ENCODE results near the gene SEMA4A.

The SEMA4A gene

DNA sequence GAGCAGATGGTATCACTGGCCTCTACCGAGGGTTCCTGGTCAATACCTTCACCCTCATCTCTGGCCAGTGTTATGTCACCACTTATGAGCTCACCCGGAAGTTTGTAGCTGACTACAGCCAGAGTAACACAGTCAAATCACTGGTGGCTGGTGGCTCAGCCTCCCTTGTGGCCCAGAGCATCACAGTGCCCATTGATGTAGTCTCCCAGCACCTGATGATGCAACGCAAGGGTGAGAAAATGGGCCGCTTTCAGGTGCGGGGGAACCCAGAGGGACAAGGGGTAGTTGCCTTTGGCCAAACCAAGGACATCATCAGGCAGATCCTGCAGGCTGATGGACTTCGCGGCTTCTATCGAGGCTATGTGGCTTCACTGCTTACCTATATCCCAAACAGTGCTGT is 46.7 kb downstream of the SEMA4A start:
- DNase-seq (ENCODE audit: low read depth): no peak
- no peak overlapping the region for H3K4me3 ChIP-seq (ENCODE audit: low read length)
- TF ChIP-seq, protein P1, sequence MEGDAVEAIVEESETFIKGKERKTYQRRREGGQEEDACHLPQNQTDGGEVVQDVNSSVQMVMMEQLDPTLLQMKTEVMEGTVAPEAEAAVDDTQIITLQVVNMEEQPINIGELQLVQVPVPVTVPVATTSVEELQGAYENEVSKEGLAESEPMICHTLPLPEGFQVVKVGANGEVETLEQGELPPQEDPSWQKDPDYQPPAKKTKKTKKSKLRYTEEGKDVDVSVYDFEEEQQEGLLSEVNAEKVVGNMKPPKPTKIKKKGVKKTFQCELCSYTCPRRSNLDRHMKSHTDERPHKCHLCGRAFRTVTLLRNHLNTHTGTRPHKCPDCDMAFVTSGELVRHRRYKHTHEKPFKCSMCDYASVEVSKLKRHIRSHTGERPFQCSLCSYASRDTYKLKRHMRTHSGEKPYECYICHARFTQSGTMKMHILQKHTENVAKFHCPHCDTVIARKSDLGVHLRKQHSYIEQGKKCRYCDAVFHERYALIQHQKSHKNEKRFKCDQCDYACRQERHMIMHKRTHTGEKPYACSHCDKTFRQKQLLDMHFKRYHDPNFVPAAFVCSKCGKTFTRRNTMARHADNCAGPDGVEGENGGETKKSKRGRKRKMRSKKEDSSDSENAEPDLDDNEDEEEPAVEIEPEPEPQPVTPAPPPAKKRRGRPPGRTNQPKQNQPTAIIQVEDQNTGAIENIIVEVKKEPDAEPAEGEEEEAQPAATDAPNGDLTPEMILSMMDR (conservative IDR thresholded peaks at IDR 0.05; ENCODE audit: low read length): no peak

DNA sequence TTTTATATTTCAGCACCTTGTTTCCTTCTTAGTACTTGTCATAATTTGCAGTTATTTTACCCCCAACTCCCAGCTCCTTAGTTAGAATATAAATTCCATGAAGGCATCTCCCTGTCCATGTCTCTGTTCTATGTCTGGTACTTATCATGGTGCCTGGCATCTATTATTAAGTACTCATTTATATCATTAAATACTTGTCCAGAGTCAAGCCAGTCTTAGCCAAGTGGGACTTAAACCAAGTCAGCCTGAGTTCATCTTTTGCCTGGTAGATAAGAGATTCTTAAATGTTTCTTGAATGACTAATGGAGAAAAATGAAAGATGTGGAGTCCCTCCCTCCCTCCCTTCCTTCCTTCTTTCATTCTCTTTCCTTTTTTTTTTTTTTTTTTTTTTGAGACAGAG is 49.9 kb downstream of the SEMA4A start:
- DNase-seq (ENCODE audit: low read depth): peak; percentile 48
- TF ChIP-seq, protein P1 (conservative IDR thresholded peaks at IDR 0.05; ENCODE audit: low read length): no peak
- no peak overlapping the region for H3K4me3 ChIP-seq (ENCODE audit: low read length)

DNA sequence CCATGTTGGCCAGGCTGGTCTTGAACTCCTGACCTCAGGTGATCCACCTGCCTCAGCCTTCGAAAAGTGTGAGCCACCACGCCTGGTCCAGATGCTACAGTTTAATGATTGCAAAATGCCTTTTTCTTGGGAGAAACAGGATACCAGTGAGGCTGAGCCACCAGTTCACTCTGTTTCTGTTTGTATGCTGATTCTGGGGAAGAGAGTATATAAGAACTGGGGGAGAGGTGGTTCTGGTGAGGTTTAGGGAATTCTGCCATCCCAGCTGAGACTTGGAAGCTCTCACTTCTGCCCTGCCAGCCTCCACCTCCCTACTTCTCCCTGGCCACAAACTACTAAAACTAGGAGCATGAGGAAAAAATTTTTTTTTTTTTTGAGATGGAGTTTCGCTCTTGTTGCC is 51.3 kb downstream of the SEMA4A start:
- TF ChIP-seq, protein P1 (conservative IDR thresholded peaks at IDR 0.05; ENCODE audit: low read length): no peak

DNA sequence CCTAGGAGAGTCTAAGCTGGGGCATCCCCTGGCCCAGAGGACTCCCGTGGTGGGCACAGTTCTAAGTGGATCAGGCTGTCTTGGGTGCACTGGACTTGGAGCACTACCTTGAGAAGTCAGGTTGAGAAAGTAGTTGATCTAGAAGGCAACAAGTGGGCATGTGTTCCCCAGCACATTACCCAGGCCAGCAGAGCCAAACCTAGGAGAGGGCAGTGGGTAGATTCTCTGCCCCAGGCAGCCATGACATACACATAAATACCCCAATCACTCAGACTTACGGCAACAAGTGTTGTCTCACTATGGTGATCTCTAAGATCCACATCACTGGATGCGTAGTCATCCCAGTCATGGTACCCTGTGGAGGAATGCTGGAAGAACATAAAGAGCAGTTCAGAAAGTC is 57.9 kb downstream of the SEMA4A start:
- TF ChIP-seq, protein P1 (conservative IDR thresholded peaks at IDR 0.05; ENCODE audit: low read length): no peak
- no peak overlapping the region for H3K4me3 ChIP-seq (ENCODE audit: low read length)
- DNase-seq (ENCODE audit: low read depth): no peak

More for the DNA sequence above, 51.3 kb downstream of the SEMA4A start:
- no peak overlapping the region for H3K4me3 ChIP-seq (ENCODE audit: low read length)
- peak; percentile 15 for DNase-seq (ENCODE audit: low read depth)

DNA sequence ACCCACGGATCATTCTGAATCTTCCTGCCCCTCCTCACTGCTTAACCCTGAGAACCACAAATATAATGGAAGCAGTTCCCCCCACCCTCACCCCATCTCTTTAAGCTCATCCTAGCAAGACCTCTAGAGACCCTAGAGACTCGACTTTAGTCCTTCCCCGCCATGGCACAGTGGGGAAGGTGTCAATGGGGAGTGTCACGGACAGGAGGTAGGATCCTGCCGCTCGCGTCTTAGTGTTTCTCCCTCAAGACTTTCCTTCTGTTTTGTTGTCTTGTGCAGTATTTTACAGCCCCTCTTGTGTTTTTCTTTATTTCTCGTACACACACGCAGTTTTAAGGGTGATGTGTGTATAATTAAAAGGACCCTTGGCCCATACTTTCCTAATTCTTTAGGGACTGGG is 58.7 kb downstream of the SEMA4A start:
- DNase-seq (ENCODE audit: low read depth): no peak
- no peak overlapping the region; the same call in 1 of the 2 replicates for H3K4me3 ChIP-seq (ENCODE audit: low read length)
- TF ChIP-seq, protein P1 (conservative IDR thresholded peaks at IDR 0.05; ENCODE audit: low read length): no peak

DNA sequence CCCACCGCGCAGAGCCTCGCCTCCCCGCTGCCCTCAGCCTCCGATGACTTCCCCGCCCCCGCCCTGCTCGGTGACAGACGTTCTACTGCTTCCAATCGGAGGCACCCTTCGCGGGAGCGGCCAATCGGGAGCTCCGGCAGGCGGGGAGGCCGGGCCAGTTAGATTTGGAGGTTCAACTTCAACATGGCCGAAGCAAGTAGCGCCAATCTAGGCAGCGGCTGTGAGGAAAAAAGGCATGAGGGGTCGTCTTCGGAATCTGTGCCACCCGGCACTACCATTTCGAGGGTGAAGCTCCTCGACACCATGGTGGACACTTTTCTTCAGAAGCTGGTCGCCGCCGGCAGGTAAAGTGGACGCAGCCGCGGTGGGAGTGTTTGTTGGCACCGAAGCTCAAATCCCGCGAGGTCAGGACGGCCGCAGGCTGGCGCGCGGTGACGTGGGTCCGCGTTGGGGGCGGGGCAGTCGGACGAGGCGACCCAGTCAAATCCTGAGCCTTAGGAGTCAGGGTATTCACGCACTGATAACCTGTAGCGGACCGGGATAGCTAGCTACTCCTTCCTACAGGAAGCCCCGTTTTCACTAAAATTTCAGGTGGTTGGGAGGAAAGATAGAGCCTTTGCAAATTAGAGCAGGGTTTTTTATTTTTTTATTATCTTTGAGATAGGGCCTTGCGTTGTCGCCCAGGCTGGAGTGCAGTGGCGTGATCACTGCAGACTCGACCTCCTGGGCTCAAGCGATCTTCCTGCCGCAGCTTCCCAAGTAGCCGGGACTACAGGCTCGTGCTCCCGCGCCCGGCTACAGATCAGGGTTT is 59.7 kb downstream of the SEMA4A start, which contains the start of gene PMF1:
PMF1 (plus strand) TSS at position 175 of the 811 bp plus-strand sequence; CDS start at position 184, 9 bp downstream.
- DNase-seq (ENCODE audit: low read depth): peak; percentile 93
- TF ChIP-seq, protein P1 (conservative IDR thresholded peaks at IDR 0.05; ENCODE audit: low read length): 0 out of 2 replicates have a peak, but pooled peaks have one; percentile 4
- peak within 1 kb of the TSS; percentile 96 for H3K4me3 ChIP-seq (ENCODE audit: low read length)

DNA sequence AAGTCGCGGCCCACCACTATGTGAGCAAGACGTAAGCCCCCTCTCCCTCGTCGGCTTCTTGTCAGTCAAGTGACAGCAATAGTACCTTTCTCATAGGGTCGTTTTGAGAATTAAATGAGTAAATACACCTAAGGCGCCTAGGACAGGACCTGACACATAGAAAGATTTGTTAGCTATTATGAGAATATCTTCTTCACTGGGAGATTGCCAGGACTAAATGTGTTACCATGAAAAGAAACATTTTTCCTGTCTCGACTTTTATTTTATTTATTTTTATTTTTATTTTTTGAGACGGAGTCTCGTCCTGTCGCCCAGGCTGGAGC is 60.2 kb downstream of the SEMA4A start:
- H3K4me3 ChIP-seq (ENCODE audit: low read length): peak overlapping the region; percentile 96
- no peak for DNase-seq (ENCODE audit: low read depth)
- TF ChIP-seq, protein P1 (conservative IDR thresholded peaks at IDR 0.05; ENCODE audit: low read length): no peak

Data from AG10803 (cell line).